ENCODE measurements around the gene TAF12. TPM values are rescaled to one million over a fixed set of nuclear protein-coding genes. Genes with fewer than 3 reads are reported as not detected.
"Not testable (repeated sequence)": the region's sequence is repeated elsewhere in the genome, so short reads cannot be mapped to it uniquely, and the experiment has no call there.

Gene TAF12
- total and polyA plus RNA-seq, 2 of the 4 experiments (the other 2 are of a cell fraction), result 28.8 to 31.7 TPM

GRCh38 chr1:28586585-28587391, 56.1 kb downstream of the TAF12 start:
- H4K8ac ChIP-seq (ENCODE audit: low read depth in 2 of 2, low read length in 2 of 2); H2BK15ac ChIP-seq (ENCODE audit: low read depth, low read length); H3K79me1 ChIP-seq (ENCODE audit: low read depth in 1 of 2, low read length in 2 of 2); H2AFZ ChIP-seq (replicated peaks; ENCODE audit: low read length, poor library complexity); in situ Hi-C loops (cut with MboI; ENCODE audit: low sequenced_read_pairs); intact Hi-C loops (cut with micrococcal nuclease); BruUV-seq (replicated peaks); H3K4me1 ChIP-seq (ENCODE audit: control insufficient read depth, insufficient read depth, low read length); H3K4me2 ChIP-seq (ENCODE audit: low read depth, low read length); H3K4me3 ChIP-seq (ENCODE audit: insufficient read depth, low read depth, low read length); POLR2A ChIA-PET (ENCODE audit: unreplicated experiment); dilution Hi-C loops (cut with HindIII; ENCODE audit: low sequenced_read_pairs, unreplicated experiment); H4K5ac ChIP-seq (ENCODE audit: low read depth, low read length); H3K4ac ChIP-seq (ENCODE audit: low read depth, low read length); H4K20me1 ChIP-seq (ENCODE audit: insufficient read depth, low read length); H3K56ac ChIP-seq (ENCODE audit: extremely low read depth, insufficient read depth, low read length); H2AK9ac ChIP-seq (replicated peaks; ENCODE audit: low read depth, low read length, poor library complexity); H2BK5ac ChIP-seq (ENCODE audit: low read depth, low read length, poor library complexity, severe bottlenecking); H2BK20ac ChIP-seq (ENCODE audit: low read depth, low read length); DNase-seq; H3K9me3 ChIP-seq (ENCODE audit: control insufficient read depth, insufficient read depth, low read length); H3K18ac ChIP-seq (ENCODE audit: low read depth, low read length); H3K27ac ChIP-seq (ENCODE audit: insufficient read depth, low read length); H3K9me1 ChIP-seq (ENCODE audit: insufficient read depth, low read length); H3K23ac ChIP-seq (ENCODE audit: low read depth, low read length); ATAC-seq (ENCODE audit: low read depth); H3K14ac ChIP-seq (replicated peaks; ENCODE audit: low read depth, low read length); H3K36me3 ChIP-seq (ENCODE audit: control insufficient read depth, insufficient read depth, low read length); H4K91ac ChIP-seq (ENCODE audit: insufficient read depth, low read depth, low read length); CTCF ChIA-PET; H3K27me3 ChIP-seq (ENCODE audit: control insufficient read depth, insufficient read depth, low read length); H2AK5ac ChIP-seq (ENCODE audit: low read depth, low read length); H2BK120ac ChIP-seq (ENCODE audit: low read depth, low read length); H3K9ac ChIP-seq (ENCODE audit: low read depth, low read length): not testable (repeated sequence)
- WGBS, 2 experiments (ENCODE audit: extremely low coverage in 2 of 2, insufficient read length in 1 of 2), result 95% methylated on average over 4 of the region's 19 CpGs; no CpG with 5 or more reads in 1 of the 2 experiments

Measured in IMR-90 (cell line).